ENCODE results near the gene TTPAL.

TTPAL gene

GRCh38 chr20:44478206-44478605, 2.5 kb downstream of the TTPAL start:
- no peak for TF ChIP-seq CTCF (IDR thresholded peaks at IDR 0.05; ENCODE audit: unreplicated experiment in 3 of 3)
- peaks cover 23% of the 10 kb centered on the region for H3K36me3 Mint-ChIP-seq (ENCODE audit: low read depth)

GRCh38 chr20:44479643-44480042, 4.0 kb downstream of the TTPAL start:
- Mint-ChIP-seq H3K27ac (no peak overlapping the region), H3K4me1 (peaks cover 27% of the 10 kb centered on the region), H3K36me3 (ENCODE audit: low read depth) (peaks cover 36% of the 10 kb centered on the region), H3K4me3 (no peak overlapping the region), H3K27me3 (ENCODE audit: low read depth) (no peaks in the 10 kb centered on the region), H3K9me3 (no peaks in the 10 kb centered on the region)
- no peak for TF ChIP-seq CTCF (IDR thresholded peaks at IDR 0.05; ENCODE audit: unreplicated experiment in 3 of 3)

More at GRCh38 chr20:44478206-44478605, 2.5 kb downstream of the TTPAL start:
- peaks cover 27% of the 10 kb centered on the region for H3K4me1 Mint-ChIP-seq
- peak overlapping the region; percentile 37 to 73 (median 41) for H3K4me3 Mint-ChIP-seq
- H3K9me3 Mint-ChIP-seq, result no peaks in the 10 kb centered on the region
- H3K27me3 Mint-ChIP-seq (ENCODE audit: low read depth), result no peaks in the 10 kb centered on the region
- H3K27ac Mint-ChIP-seq, result no peak overlapping the region

- H3K27me3 Mint-ChIP-seq (ENCODE audit: low read depth), result no peaks in the 10 kb centered on the region
- no peak overlapping the region for H3K27ac Mint-ChIP-seq
- peaks cover 37% of the 10 kb centered on the region for H3K36me3 Mint-ChIP-seq (ENCODE audit: low read depth)
- H3K4me1 Mint-ChIP-seq, result peaks cover 23% of the 10 kb centered on the region
- no peak overlapping the region for H3K4me3 Mint-ChIP-seq
- no peaks in the 10 kb centered on the region for H3K9me3 Mint-ChIP-seq
- no peak for TF ChIP-seq CTCF (IDR thresholded peaks at IDR 0.05; ENCODE audit: unreplicated experiment in 3 of 3)
Measured at GRCh38 chr20:44480097-44480496, 4.4 kb downstream of the TTPAL start.

GRCh38 chr20:44481719-44482416, 6.2 kb downstream of the TTPAL start:
- Mint-ChIP-seq H3K27me3 (ENCODE audit: low read depth) (no peaks in the 10 kb centered on the region), H3K4me1 (peaks cover 9% of the 10 kb centered on the region), H3K4me3 (no peak overlapping the region), H3K27ac (no peak overlapping the region), H3K36me3 (ENCODE audit: low read depth) (peaks cover 49% of the 10 kb centered on the region), H3K9me3 (no peaks in the 10 kb centered on the region)
- TF ChIP-seq CTCF (IDR thresholded peaks at IDR 0.05; ENCODE audit: unreplicated experiment in 3 of 3), result no peak

DNA sequence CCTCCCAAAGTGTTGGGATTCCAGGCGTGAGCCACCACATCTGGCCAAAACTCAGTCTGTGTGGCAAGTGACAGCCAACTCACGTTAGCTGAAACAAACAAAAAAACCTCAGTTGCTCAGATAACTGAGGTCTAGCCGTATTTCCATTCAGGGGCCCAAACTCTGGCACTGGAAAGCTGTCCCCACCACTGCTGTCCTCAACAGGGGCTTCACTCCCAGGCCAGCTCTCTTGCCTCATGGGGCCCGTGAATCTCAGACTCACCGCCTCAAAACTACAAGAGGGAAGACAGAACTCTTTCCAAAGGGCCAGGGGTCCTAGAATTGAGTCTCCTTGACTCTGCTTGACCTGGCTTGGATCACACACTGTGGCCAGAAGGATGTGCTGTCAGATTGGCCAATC, 7.4 kb downstream of the TTPAL start:
- Mint-ChIP-seq H3K27me3 (ENCODE audit: low read depth) (no peaks in the 10 kb centered on the region), H3K4me3 (no peak overlapping the region), H3K9me3 (no peaks in the 10 kb centered on the region), H3K36me3 (ENCODE audit: low read depth) (peaks cover 49% of the 10 kb centered on the region), H3K4me1 (peaks cover 5% of the 10 kb centered on the region), H3K27ac (no peak overlapping the region)
- no peak for TF ChIP-seq CTCF (IDR thresholded peaks at IDR 0.05; ENCODE audit: unreplicated experiment in 3 of 3)

Measured in nephron (organoid).